Kasumi-1 (cell line): ENCODE results near the gene SLAMF9.
"Not testable (repeated sequence)": the region's sequence is repeated elsewhere in the genome, so short reads cannot be mapped to it uniquely, and the experiment has no call there.

Experiments
- DNase-seq, 2 experiments: peaks; one replicate each; lab custom pipeline; 2025; lab: John Stamatoyannopoulos, UW

The SLAMF9 gene

GRCh38 chr1:159921700-159922504 is 32.1 kb downstream of the SLAMF9 start:
- peak; percentile 24 to 27 for DNase-seq

GRCh38 chr1:159921251-159921650 is 32.8 kb downstream of the SLAMF9 start:
- no peak for DNase-seq

GRCh38 chr1:159920651-159921050 is 33.4 kb downstream of the SLAMF9 start:
- no peak for DNase-seq

- no peak for DNase-seq
Measured at GRCh38 chr1:159920202-159920601, 33.8 kb downstream of the SLAMF9 start.

GRCh38 chr1:159919236-159919865 is 34.7 kb downstream of the SLAMF9 start:
- no peak for DNase-seq

- no peak for DNase-seq
Measured at GRCh38 chr1:159918352-159919200, 35.5 kb downstream of the SLAMF9 start.

GRCh38 chr1:159917533-159918351 is 36.3 kb downstream of the SLAMF9 start:
- DNase-seq, result no peak

GRCh38 chr1:159916242-159917051 is 37.6 kb downstream of the SLAMF9 start:
- DNase-seq, result no peak

- no peak for DNase-seq
Measured at GRCh38 chr1:159915571-159916241, 38.3 kb downstream of the SLAMF9 start.

GRCh38 chr1:159914252-159915018 is 39.6 kb downstream of the SLAMF9 start:
- DNase-seq, result no peak

- DNase-seq, result no peak
Measured at GRCh38 chr1:159913451-159914192, 40.4 kb downstream of the SLAMF9 start.

- DNase-seq, result peak in 1 of 2 experiments; percentile 29
Measured at GRCh38 chr1:159911326-159912070, 42.5 kb downstream of the SLAMF9 start.

- no peak for DNase-seq
Measured at GRCh38 chr1:159908031-159908940, 45.8 kb downstream of the SLAMF9 start.

- DNase-seq, result no peak
Measured at GRCh38 chr1:159906960-159907359, 47.1 kb downstream of the SLAMF9 start.

- not testable (repeated sequence) for DNase-seq
Measured at GRCh38 chr1:159904036-159904435, 50.0 kb downstream of the SLAMF9 start.

- DNase-seq, result no peak
Measured at GRCh38 chr1:159902541-159902940, 51.5 kb downstream of the SLAMF9 start.
